B cell (primary cell): ENCODE data around the gene INO80C.

Source experiments
- CTCF ChIP-seq: fragments of 200-600 bp; IDR thresholded peaks from one replicate; pipeline ENCODE4 v1.8.0; 2022; ENCODE audit warnings: antibody characterized with exemption, mild to moderate bottlenecking
- EZH2 ChIP-seq: IDR thresholded peaks from 2 replicates; pipeline ENCODE4 v1.6.1; 2012; ENCODE audit warnings: borderline replicate concordance, low read depth, mild to moderate bottlenecking, moderate library complexity, low read length; ENCODE audit not compliant: insufficient read depth, poor library complexity, severe bottlenecking

DNA sequence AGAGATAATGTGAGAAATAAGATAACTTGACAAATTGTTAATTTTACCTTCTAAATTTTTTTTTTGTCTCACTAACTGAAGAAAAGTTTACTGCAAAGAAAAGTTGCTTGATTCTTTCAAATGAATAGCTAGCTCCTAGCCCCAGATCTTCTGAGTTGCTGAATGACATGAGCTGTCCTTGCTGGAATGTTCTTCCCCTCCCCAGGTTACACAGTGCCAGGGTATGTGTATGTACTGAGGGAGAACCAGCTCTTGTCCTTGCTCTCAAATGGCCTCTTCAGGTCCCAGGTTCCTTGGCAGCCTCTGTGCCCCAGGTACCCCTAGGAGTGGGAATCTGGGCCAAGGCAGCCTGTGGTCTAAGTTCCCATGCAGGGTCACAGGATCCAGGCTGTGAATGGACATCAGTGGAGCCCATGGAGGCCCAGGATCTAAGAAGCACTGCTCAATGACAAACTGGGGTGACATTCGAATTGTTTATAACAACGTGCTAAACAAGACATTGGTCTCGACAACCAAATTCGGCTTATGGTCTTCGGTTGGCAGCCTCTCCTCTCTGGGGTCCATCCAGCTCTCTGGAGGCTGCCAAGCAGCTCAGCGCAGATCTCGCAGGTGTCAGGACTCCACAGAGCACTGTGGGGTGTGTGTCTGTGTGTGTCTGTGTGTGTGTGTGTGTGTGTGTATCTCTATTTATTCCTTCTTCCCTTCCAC, 17.1 kb upstream of the INO80C start:
- TF ChIP-seq CTCF (no peak), EZH2 (no peak)
